ENCODE data around the gene FLVCR1.

DNA sequence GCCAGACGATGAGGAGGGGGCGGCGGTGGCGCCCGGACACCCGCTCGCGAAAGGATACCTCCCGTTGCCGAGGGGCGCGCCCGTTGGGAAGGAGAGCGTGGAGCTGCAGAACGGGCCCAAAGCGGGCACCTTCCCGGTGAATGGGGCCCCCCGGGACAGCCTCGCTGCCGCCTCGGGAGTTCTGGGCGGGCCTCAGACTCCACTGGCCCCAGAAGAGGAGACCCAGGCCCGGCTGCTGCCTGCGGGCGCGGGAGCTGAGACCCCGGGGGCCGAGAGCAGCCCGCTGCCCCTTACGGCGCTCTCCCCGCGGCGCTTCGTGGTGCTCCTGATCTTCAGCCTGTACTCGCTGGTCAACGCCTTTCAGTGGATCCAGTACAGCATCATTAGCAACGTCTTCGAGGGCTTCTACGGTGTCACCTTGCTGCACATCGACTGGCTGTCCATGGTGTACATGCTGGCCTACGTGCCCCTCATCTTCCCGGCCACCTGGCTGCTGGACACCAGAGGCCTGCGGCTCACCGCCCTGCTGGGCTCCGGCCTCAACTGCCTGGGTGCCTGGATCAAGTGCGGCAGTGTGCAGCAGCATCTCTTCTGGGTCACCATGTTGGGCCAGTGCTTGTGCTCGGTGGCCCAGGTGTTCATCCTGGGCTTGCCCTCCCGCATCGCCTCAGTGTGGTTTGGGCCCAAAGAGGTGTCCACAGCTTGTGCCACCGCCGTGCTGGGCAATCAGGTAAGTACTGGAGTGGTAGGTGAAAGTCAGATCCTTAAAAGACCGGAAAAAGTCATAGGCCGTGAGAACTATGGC, 588 bp downstream of the FLVCR1 start:
- TF ChIP-seq, protein P1, sequence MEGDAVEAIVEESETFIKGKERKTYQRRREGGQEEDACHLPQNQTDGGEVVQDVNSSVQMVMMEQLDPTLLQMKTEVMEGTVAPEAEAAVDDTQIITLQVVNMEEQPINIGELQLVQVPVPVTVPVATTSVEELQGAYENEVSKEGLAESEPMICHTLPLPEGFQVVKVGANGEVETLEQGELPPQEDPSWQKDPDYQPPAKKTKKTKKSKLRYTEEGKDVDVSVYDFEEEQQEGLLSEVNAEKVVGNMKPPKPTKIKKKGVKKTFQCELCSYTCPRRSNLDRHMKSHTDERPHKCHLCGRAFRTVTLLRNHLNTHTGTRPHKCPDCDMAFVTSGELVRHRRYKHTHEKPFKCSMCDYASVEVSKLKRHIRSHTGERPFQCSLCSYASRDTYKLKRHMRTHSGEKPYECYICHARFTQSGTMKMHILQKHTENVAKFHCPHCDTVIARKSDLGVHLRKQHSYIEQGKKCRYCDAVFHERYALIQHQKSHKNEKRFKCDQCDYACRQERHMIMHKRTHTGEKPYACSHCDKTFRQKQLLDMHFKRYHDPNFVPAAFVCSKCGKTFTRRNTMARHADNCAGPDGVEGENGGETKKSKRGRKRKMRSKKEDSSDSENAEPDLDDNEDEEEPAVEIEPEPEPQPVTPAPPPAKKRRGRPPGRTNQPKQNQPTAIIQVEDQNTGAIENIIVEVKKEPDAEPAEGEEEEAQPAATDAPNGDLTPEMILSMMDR (conservative IDR thresholded peaks at IDR 0.05; ENCODE audit: low read depth, low read length): no peak
- no peak for TF ChIP-seq EZH2 (IDR thresholded peaks at IDR 0.05; ENCODE audit: borderline replicate concordance, low read depth, low read length, poor library complexity, severe bottlenecking)

Data from A673 (cell line).